B cell (primary cell): ENCODE data around the gene HENMT1. TPM values are rescaled to one million over a fixed set of nuclear protein-coding genes. Genes with fewer than 3 reads are reported as not detected.

Experiments used
- ATAC-seq: fragments of 200-7000 bp; cut with Tn5 transposase; one replicate; pipeline ENCODE4 v1.10.0; 2021; ENCODE audit warnings: low read depth, mild to moderate bottlenecking, moderate number of reproducible peaks, moderate library complexity
- CTCF ChIA-PET: fragments of 350-600 bp; sonication (Branson Sonifier 250); formaldehyde crosslinking; loops from one replicate; lab custom pipeline; 2021; ENCODE audit warnings: antibody characterized with exemption, inconsistent platforms; lab: Charles Lee
- POLR2A ChIA-PET: fragments of 350-600 bp; sonication (Branson Sonifier 250); formaldehyde crosslinking; loops from one replicate; lab custom pipeline; 2021; ENCODE audit warnings: antibody characterized with exemption; lab: Charles Lee
- DNase-seq: peaks from one replicate; pipeline ENCODE4 v3.0.0; 2013
- H2AFZ ChIP-seq: 2 replicates; pipeline ENCODE4 v1.6.1; 2012; ENCODE audit warnings: mild to moderate bottlenecking, low read depth, low read length; ENCODE audit not compliant: insufficient read depth, poor library complexity, severe bottlenecking
- H3K27ac ChIP-seq, 2 donors: 1 replicate in 1 of 2; 2 replicates in 1 of 2; pipeline ENCODE4 v1.5.1; 2012 to 2013; ENCODE audit warnings: low read length in 2 of 2, mild to moderate bottlenecking in 2 of 2, moderate library complexity in 1 of 2
- H3K27me3 ChIP-seq, 4 experiments: fragments of 200-600 bp in 1 of 4; sonication (generic) in 1 of 4; replicated peaks in 1 of 4; 1 replicate in 2 of 4; 2 replicates in 2 of 4; pipeline versions ENCODE4 v1.6.1 to v1.7.0; 2013 to 2016; ENCODE audit warnings: low read length in 3 of 4, mild to moderate bottlenecking in 2 of 4, mixed read lengths in 1 of 4, moderate library complexity in 1 of 4; ENCODE audit not compliant: insufficient read depth in 4 of 4, control insufficient read depth in 3 of 4; ENCODE audit errors: control extremely low read depth in 1 of 4
- H3K36me3 ChIP-seq, 2 experiments: replicated peaks in 1 of 2; 1 replicate in 1 of 2; 2 replicates in 1 of 2; pipeline versions ENCODE4 v1.6.1 to v1.7.1; 2013; ENCODE audit warnings: low read length in 1 of 2; ENCODE audit not compliant: insufficient read depth in 2 of 2, control insufficient read depth in 1 of 2; ENCODE audit errors: control extremely low read depth in 1 of 2, extremely low read depth in 1 of 2
- H3K4me1 ChIP-seq, 2 donors: fragments of 200-600 bp in 1 of 2; sonication (generic) in 1 of 2; 1 replicate in 1 of 2; 2 replicates in 1 of 2; pipeline versions ENCODE4 v1.5.1 to v1.6.1; 2013 to 2017; ENCODE audit warnings: low read length in 2 of 2; ENCODE audit not compliant: control insufficient read depth in 2 of 2, insufficient read depth in 2 of 2
- H3K4me2 ChIP-seq: replicated peaks from 2 replicates; pipeline ENCODE3; 2012; ENCODE audit warnings: mild to moderate bottlenecking, low read depth, low read length; ENCODE audit not compliant: poor library complexity, severe bottlenecking
- H3K4me3 ChIP-seq, 5 experiments: fragments of 200-600 bp in 1 of 5; sonication (generic) in 1 of 5; 1 replicate in 3 of 5; 2 replicates in 2 of 5; pipeline versions ENCODE4 v1.5.1 to v1.7.0; 2011 to 2016; ENCODE audit warnings: low read length in 4 of 5, mild to moderate bottlenecking in 4 of 5, low read depth in 2 of 5, control low read depth in 1 of 5, moderate library complexity in 1 of 5; ENCODE audit not compliant: insufficient read depth in 1 of 5; ENCODE audit errors: control extremely low read depth in 1 of 5, extremely low read depth in 1 of 5
- H3K79me2 ChIP-seq: fragments of 200-600 bp; sonication (generic); one replicate; pipeline ENCODE4 v1.6.0; 2016; ENCODE audit warnings: low read length; ENCODE audit not compliant: control insufficient read depth, insufficient read depth
- H3K9ac ChIP-seq: fragments of 200-600 bp; sonication (generic); 2 replicates; pipeline ENCODE4 v1.6.1; 2017; ENCODE audit warnings: mild to moderate bottlenecking, low read length, moderate library complexity
- H3K9me3 ChIP-seq, 3 donors: one replicate each; pipeline versions ENCODE4 v1.6.1 to v1.7.1; 2013; ENCODE audit warnings: low read length in 2 of 3; ENCODE audit not compliant: control insufficient read depth in 2 of 3, insufficient read depth in 1 of 3; ENCODE audit errors: control extremely low read depth in 1 of 3
- H4K20me1 ChIP-seq: 2 replicates; pipeline ENCODE4 v1.6.0; 2012; ENCODE audit warnings: mild to moderate bottlenecking, low read length; ENCODE audit not compliant: insufficient read depth, control insufficient read depth, poor library complexity, severe bottlenecking
- H3K27ac Mint-ChIP-seq: one replicate; pipeline ENCODE4 v1.8.0; 2021; ENCODE audit warnings: mixed read lengths
- H3K27me3 Mint-ChIP-seq: one replicate; pipeline ENCODE4 v1.8.0; 2021; ENCODE audit warnings: mixed read lengths
- H3K4me1 Mint-ChIP-seq: one replicate; pipeline ENCODE4 v1.8.0; 2021; ENCODE audit warnings: mixed read lengths
- H3K4me3 Mint-ChIP-seq: one replicate; pipeline ENCODE4 v1.8.0; 2021; ENCODE audit warnings: mixed read lengths
- H3K9me3 Mint-ChIP-seq: one replicate; pipeline ENCODE4 v1.8.0; 2022; ENCODE audit warnings: mixed read lengths; ENCODE audit not compliant: insufficient read depth
- EZH2 ChIP-seq: IDR thresholded peaks from 2 replicates; pipeline ENCODE4 v1.6.1; 2012; ENCODE audit warnings: borderline replicate concordance, low read depth, mild to moderate bottlenecking, moderate library complexity, low read length; ENCODE audit not compliant: insufficient read depth, poor library complexity, severe bottlenecking
- WGBS: methylation state at CpG from one replicate; pipeline ENCODE4 v1.1.5; 2013; ENCODE audit warnings: missing lambda C conversion rate; ENCODE audit not compliant: insufficient coverage; 5-methylcytosine and 5-hydroxymethylcytosine counted together
- intact Hi-C: fragments of 100-400 bp; cut with micrococcal nuclease; formaldehyde crosslinking; loops from one replicate; pipeline ENCODE4 v1.10.0; 2022
- polyA plus RNA-seq: library from polyadenylated mRNA; depleted of rRNA; stranded (reverse); fragments of >200 nt; gene quantifications from 2 replicates; pipeline ENCODE4 v1.2.3, GENCODE V29; 2012
- total RNA-seq, 2 donors: library from RNA; stranded (reverse); fragments of 120-200 nt in 1 of 2; gene quantifications; 1 replicate in 1 of 2; 2 replicates in 1 of 2; pipeline versions ENCODE4 v1.2.3 to v1.2.4, GENCODE V29; 2013 to 2022
- TF ChIP-seq, protein P1 (sequence below): fragments of 200-600 bp; IDR thresholded peaks from one replicate; pipeline ENCODE4 v1.8.0; 2022; ENCODE audit warnings: antibody characterized with exemption, mild to moderate bottlenecking

Gene HENMT1
- total and polyA plus RNA-seq, 2 donors (not counting 1 experiment from before 2014, with no cell fraction given) = 4.2 to 6.4 TPM

DNA sequence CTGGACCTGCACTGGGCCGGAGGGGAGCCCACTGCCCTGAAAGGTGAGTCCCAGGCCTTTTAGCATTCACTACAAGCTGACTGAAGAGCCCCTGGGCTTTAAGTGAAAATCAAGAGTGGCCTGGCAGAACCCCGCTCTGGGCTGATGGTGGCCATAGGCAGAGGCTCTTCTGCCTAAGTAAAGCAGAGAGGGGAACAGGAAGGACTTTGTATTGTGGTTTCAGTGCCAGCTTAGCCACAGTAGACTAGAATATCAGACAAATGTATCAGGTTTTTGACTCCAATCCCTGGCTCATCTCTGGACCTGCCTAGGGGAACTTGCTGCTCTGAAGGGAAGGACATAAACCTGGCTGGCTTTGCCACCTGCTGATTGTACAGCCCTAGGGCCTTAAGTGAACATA, 10.2 kb upstream of the HENMT1 start:
- DNase-seq = no peak
- intact Hi-C loops = no loop called here
- Histone ChIP-seq H3K4me3 (no peak overlapping the region), H3K27me3 (peaks cover 0 to 11% (median 2%) of the 10 kb centered on the region in 4 experiments), H3K4me2 (no peak overlapping the region), H3K4me1 (no peaks in the 10 kb centered on the region), H2AFZ (no peak overlapping the region), H3K79me2 (no peaks in the 10 kb centered on the region), H3K9me3 (no peaks in the 10 kb centered on the region), H4K20me1 (no peaks in the 10 kb centered on the region), H3K36me3 (no peaks in the 10 kb centered on the region), H3K27ac (no peak overlapping the region), H3K9ac (no peak overlapping the region)
- no peak overlapping the region for H3K4me3 Mint-ChIP-seq
- H3K4me1 Mint-ChIP-seq = no peaks in the 10 kb centered on the region
- 84% methylated on average over 2 of the region's 2 CpGs for WGBS
- no peaks in the 10 kb centered on the region for H3K9me3 Mint-ChIP-seq
- peaks cover 13% of the 10 kb centered on the region for H3K27me3 Mint-ChIP-seq
- POLR2A ChIA-PET = no interaction called here
- no peak overlapping the region for H3K27ac Mint-ChIP-seq
- CTCF ChIA-PET = interaction anchor here (0.6 to 0.7 kb wide), 2 partner anchors 9 to 369 kb away, joined by 3 to 7 read pairs; no protein-coding TSS in a partner anchor
- ATAC-seq = no peak
- TF ChIP-seq, protein P1, sequence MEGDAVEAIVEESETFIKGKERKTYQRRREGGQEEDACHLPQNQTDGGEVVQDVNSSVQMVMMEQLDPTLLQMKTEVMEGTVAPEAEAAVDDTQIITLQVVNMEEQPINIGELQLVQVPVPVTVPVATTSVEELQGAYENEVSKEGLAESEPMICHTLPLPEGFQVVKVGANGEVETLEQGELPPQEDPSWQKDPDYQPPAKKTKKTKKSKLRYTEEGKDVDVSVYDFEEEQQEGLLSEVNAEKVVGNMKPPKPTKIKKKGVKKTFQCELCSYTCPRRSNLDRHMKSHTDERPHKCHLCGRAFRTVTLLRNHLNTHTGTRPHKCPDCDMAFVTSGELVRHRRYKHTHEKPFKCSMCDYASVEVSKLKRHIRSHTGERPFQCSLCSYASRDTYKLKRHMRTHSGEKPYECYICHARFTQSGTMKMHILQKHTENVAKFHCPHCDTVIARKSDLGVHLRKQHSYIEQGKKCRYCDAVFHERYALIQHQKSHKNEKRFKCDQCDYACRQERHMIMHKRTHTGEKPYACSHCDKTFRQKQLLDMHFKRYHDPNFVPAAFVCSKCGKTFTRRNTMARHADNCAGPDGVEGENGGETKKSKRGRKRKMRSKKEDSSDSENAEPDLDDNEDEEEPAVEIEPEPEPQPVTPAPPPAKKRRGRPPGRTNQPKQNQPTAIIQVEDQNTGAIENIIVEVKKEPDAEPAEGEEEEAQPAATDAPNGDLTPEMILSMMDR = no peak
- TF ChIP-seq EZH2 = no peak

DNA sequence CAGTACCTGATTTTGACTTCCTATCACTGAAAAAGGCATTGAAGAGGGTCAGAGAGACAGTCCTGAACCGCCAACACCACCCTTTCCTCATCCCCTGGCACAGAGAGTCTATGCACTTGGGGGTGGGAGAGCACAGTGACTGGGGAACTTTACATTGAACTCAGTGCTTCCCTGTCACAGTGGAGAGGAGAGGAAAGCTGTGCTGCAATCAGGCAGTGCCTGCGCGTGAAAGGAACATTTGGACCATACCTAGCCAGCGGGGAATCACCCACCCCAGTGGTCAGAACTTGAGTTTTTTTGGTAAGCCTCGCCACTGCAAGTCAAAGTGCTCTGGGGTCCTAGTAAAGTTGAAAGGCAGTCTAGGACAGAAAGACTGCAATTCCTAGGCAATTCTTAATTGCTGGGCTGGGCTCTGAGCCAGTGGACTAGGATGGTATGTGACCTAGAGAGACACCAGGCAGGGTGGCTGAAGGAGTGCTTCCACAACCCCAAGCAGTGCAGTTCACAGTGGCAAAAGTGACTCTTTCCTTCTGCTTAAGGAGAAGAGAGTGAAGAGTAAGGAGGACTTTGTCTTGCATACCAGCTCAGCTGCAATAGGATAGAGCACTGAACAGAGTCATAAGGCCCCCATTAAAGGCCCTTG, 9.4 kb upstream of the HENMT1 start:
- H3K9me3 Mint-ChIP-seq = no peaks in the 10 kb centered on the region
- H3K27ac Mint-ChIP-seq = no peak overlapping the region
- Histone ChIP-seq H3K27me3 (peaks cover 0 to 11% (median 2%) of the 10 kb centered on the region in 4 experiments), H3K4me3 (no peak overlapping the region), H3K36me3 (no peaks in the 10 kb centered on the region), H3K4me1 (no peaks in the 10 kb centered on the region), H3K79me2 (no peaks in the 10 kb centered on the region), H3K9ac (no peak overlapping the region), H3K27ac (no peak overlapping the region), H3K9me3 (no peaks in the 10 kb centered on the region), H2AFZ (no peak overlapping the region), H4K20me1 (no peaks in the 10 kb centered on the region), H3K4me2 (no peak overlapping the region)
- no peak for TF ChIP-seq EZH2
- TF ChIP-seq, protein P1 = no peak
- ChIA-PET POLR2A (no interaction called here), CTCF (interaction anchor here (0.7 kb wide), 1 partner anchor 8 kb away, joined by 3 read pairs; no protein-coding TSS in a partner anchor)
- ATAC-seq (no peak), DNase-seq (no peak)
- peaks cover 13% of the 10 kb centered on the region for H3K27me3 Mint-ChIP-seq
- WGBS = 100% methylated on average over 4 of the region's 5 CpGs
- H3K4me3 Mint-ChIP-seq = no peak overlapping the region
- intact Hi-C loops = no loop called here
- H3K4me1 Mint-ChIP-seq = no peaks in the 10 kb centered on the region
